Central memory CD8-positive, alpha-beta T cell (primary cell): ENCODE measurements around the gene RBPJL.
A peak's percentile ranks its signal among the peaks of the same experiment; 100 is the strongest.

Experiments used
- ATAC-seq: fragments of 150-1000 bp; cut with Tn5 transposase; replicated peaks from 2 replicates; pipeline ENCODE4 v1.10.0; 2022; ENCODE audit warnings: mild to moderate bottlenecking, moderate FRiP score, moderate number of reproducible peaks; ENCODE audit not compliant: poor library complexity, severe bottlenecking; ENCODE audit errors: extremely low read depth
- DNase-seq, 2 donors: peaks; one replicate each; pipeline ENCODE4 v3.0.0; 2021; ENCODE audit warnings: low spot score in 2 of 2
- H3K27ac Mint-ChIP-seq: one replicate; pipeline ENCODE4 v1.8.0; 2022; ENCODE audit warnings: low read depth, mild to moderate bottlenecking, moderate library complexity, mixed read lengths
- H3K27me3 Mint-ChIP-seq: one replicate; pipeline ENCODE4 v1.8.0; 2022; ENCODE audit warnings: mixed read lengths
- H3K36me3 Mint-ChIP-seq: one replicate; pipeline ENCODE4 v1.8.0; 2022; ENCODE audit warnings: mild to moderate bottlenecking, moderate library complexity, mixed read lengths; ENCODE audit not compliant: insufficient read depth
- H3K4me1 Mint-ChIP-seq: one replicate; pipeline ENCODE4 v1.8.0; 2022; ENCODE audit warnings: mixed read lengths
- H3K4me3 Mint-ChIP-seq: one replicate; pipeline ENCODE4 v1.8.0; 2022; ENCODE audit warnings: mild to moderate bottlenecking, moderate library complexity, mixed read lengths
- H3K9me3 Mint-ChIP-seq: one replicate; pipeline ENCODE4 v1.8.0; 2022; ENCODE audit warnings: mixed read lengths

RBPJL gene

GRCh38 chr20:45282700-45283550, 23.7 kb upstream of the RBPJL start:
- H3K36me3 Mint-ChIP-seq, result no peaks in the 10 kb centered on the region
- H3K4me1 Mint-ChIP-seq, result no peaks in the 10 kb centered on the region
- peaks cover 40% of the 10 kb centered on the region for H3K27me3 Mint-ChIP-seq
- H3K4me3 Mint-ChIP-seq, result no peak overlapping the region
- no peak for DNase-seq
- ATAC-seq, result no peak
- no peak overlapping the region for H3K27ac Mint-ChIP-seq
- no peaks in the 10 kb centered on the region for H3K9me3 Mint-ChIP-seq

DNA sequence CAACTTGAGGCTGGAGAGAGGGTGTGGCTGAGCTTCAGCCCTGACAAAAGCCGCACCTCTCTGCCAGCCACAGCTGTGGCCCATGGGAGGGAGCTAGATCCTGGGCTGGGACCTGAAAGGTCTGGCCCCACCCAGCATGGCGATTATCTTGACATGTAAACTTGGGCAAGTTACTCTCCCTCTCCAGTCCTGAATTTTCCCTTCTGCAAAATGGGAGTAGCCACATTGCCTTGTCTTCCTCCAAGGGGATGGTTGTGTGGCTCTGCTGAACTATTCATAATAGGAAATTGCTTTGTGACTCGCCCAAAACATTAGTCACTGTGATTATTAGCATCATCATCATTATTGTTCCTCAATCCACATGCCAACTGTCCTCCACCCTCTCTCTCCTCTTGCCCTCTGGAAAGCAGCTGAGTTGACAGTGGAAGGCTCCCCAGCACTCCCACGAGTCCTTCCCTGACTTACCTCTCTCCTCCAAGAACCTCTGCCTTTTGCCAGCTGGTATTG, 23.0 kb upstream of the RBPJL start:
- ATAC-seq (no peak), DNase-seq (no peak)
- Mint-ChIP-seq H3K4me3 (no peak overlapping the region), H3K9me3 (no peaks in the 10 kb centered on the region), H3K4me1 (no peaks in the 10 kb centered on the region), H3K27ac (no peak overlapping the region), H3K27me3 (peaks cover 34% of the 10 kb centered on the region), H3K36me3 (no peaks in the 10 kb centered on the region)

DNA sequence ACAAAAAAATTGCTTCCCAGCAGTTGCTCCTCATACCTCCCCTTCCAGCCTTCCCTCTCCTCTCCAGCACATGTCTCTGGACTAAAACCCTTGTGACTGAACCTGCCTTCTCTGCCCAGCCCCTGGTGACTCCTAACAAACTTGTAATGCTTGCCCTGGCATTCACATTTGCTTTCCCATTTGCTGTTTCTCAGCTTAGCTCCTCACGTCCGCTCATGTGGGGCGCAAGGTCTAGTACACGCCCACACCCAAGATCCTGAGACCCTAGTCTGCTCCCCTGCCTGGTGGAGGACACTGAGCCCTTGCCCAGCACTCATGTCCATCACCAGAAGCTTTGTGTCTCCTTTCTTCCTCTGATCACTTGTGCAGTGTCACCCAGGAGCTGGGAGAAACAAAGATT, 18.3 kb upstream of the RBPJL start:
- ATAC-seq (no peak), DNase-seq (no peak)
- Mint-ChIP-seq H3K27me3 (peaks cover 40% of the 10 kb centered on the region), H3K4me1 (peaks cover 14% of the 10 kb centered on the region), H3K4me3 (no peak overlapping the region), H3K9me3 (no peaks in the 10 kb centered on the region), H3K27ac (no peak overlapping the region), H3K36me3 (no peaks in the 10 kb centered on the region)

DNA sequence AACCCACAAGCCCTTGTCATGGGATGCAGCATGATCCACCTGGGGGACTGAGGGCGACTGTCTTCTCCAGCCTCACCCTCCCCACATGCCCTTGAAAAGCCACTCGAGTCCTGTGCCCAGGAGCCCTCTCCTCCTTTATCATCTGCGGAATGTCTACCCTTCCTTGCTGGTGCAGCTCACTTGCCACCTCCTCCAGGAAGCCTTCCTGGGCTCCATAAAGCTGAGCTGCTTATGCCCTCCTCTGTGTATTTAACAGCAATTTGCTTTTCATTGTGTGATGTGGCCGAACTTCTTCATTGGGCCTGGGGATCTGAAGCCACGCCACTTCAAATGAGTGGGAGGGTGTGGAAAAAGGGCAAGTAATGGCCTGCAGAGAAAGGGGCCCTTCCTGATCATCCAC, 17.8 kb upstream of the RBPJL start:
- H3K27me3 Mint-ChIP-seq, result peaks cover 40% of the 10 kb centered on the region
- ATAC-seq, result no peak

GRCh38 chr20:45289942-45290676, 16.5 kb upstream of the RBPJL start:
- Mint-ChIP-seq H3K9me3 (no peaks in the 10 kb centered on the region), H3K4me3 (no peak overlapping the region), H3K27me3 (peaks cover 38% of the 10 kb centered on the region), H3K4me1 (peaks cover 22% of the 10 kb centered on the region), H3K27ac (no peak overlapping the region), H3K36me3 (no peaks in the 10 kb centered on the region)
- ATAC-seq, result no peak
- DNase-seq, result no peak

More for the DNA sequence above, 17.8 kb upstream of the RBPJL start:
- H3K4me3 Mint-ChIP-seq, result no peak overlapping the region
- no peaks in the 10 kb centered on the region for H3K9me3 Mint-ChIP-seq
- no peak overlapping the region for H3K27ac Mint-ChIP-seq
- H3K4me1 Mint-ChIP-seq, result peaks cover 19% of the 10 kb centered on the region
- no peak for DNase-seq
- no peaks in the 10 kb centered on the region for H3K36me3 Mint-ChIP-seq

DNA sequence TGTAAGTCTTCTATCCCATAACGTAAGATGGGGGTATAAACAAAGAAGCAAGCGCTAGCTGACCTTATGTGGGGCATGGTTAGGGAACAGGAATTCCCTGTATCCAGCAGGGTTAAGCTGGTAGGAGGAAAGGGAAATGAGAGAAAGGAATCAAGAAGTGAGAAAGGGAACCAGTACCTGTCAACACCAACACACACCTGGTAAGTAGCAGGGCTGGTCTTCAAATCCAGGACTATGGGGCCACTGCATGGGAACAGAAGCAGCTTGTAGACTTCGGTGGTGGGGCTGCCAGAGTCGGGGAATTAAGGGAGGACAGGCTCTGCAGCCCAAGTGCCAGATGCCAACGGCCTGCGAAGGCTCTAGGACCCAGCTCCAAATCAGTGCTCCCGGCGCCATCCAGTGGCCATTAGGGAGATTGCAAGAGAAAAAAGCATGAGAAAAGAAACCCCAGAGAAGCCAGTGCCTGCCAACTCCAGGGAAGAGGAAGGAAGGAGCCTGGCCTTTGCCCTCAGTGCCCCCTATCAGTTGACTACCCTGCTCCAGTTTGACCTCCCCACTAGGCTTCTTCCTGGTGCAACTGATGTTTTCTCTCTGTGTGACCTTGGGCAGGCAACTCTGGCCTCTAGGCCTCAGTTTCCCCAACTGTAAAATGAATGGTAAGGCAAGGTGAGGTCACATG, 15.8 kb upstream of the RBPJL start:
- no peaks in the 10 kb centered on the region for H3K9me3 Mint-ChIP-seq
- peak; percentile 40 for ATAC-seq
- H3K36me3 Mint-ChIP-seq, result no peaks in the 10 kb centered on the region
- no peak overlapping the region for H3K27ac Mint-ChIP-seq
- H3K4me1 Mint-ChIP-seq, result peaks cover 22% of the 10 kb centered on the region
- no peak overlapping the region for H3K4me3 Mint-ChIP-seq
- DNase-seq, result peak; percentile 50 to 52
- peaks cover 38% of the 10 kb centered on the region for H3K27me3 Mint-ChIP-seq

DNA sequence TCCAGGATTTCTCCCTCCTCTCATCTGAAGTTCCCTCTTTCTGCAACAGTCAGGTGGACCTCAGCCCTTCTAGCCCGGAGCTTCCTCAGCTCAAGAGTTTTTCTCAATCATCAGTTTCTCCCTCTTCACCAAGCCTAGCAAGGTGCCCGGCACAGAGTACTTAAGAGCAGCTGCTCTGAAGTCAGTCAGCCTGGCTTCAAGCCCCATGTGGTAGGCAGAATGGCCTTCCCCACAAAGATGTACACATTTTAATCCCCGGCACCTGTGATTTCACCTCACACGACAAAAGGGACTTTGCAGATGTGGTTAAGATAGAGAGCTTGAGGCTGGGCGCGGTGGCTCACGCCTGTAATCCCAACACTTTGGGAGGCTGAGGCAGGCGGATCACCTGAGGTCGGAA, 15.1 kb upstream of the RBPJL start:
- no peak for DNase-seq
- H3K4me3 Mint-ChIP-seq, result no peak overlapping the region
- ATAC-seq, result no peak
- H3K36me3 Mint-ChIP-seq, result no peaks in the 10 kb centered on the region
- peaks cover 22% of the 10 kb centered on the region for H3K4me1 Mint-ChIP-seq
- H3K9me3 Mint-ChIP-seq, result no peaks in the 10 kb centered on the region
- no peak overlapping the region for H3K27ac Mint-ChIP-seq
- H3K27me3 Mint-ChIP-seq, result peaks cover 44% of the 10 kb centered on the region

GRCh38 chr20:45292343-45292742, 14.3 kb upstream of the RBPJL start:
- Mint-ChIP-seq H3K27me3 (peaks cover 48% of the 10 kb centered on the region), H3K27ac (no peak overlapping the region), H3K4me3 (peak overlapping the region; percentile 74), H3K4me1 (peaks cover 22% of the 10 kb centered on the region), H3K36me3 (no peaks in the 10 kb centered on the region), H3K9me3 (no peaks in the 10 kb centered on the region)
- ATAC-seq (no peak), DNase-seq (no peak)

- ATAC-seq, result peak; percentile 82
- DNase-seq, result peak; percentile 64 to 82
- H3K9me3 Mint-ChIP-seq, result no peaks in the 10 kb centered on the region
- peak overlapping the region; percentile 74 for H3K4me3 Mint-ChIP-seq
- peaks cover 48% of the 10 kb centered on the region for H3K27me3 Mint-ChIP-seq
- H3K27ac Mint-ChIP-seq, result no peak overlapping the region
- H3K4me1 Mint-ChIP-seq, result peaks cover 22% of the 10 kb centered on the region
- H3K36me3 Mint-ChIP-seq, result no peaks in the 10 kb centered on the region
These were observed 13.3 kb upstream of the RBPJL start for GRCh38 chr20:45293041-45294002.

- no peaks in the 10 kb centered on the region for H3K9me3 Mint-ChIP-seq
- ATAC-seq (no peak), DNase-seq (no peak)
- peaks cover 22% of the 10 kb centered on the region for H3K4me1 Mint-ChIP-seq
- H3K27me3 Mint-ChIP-seq, result peaks cover 48% of the 10 kb centered on the region
- peak overlapping the region; percentile 74 for H3K4me3 Mint-ChIP-seq
- no peaks in the 10 kb centered on the region for H3K36me3 Mint-ChIP-seq
- H3K27ac Mint-ChIP-seq, result no peak overlapping the region
These were observed 12.7 kb upstream of the RBPJL start for GRCh38 chr20:45294003-45294368.

GRCh38 chr20:45294659-45295058, 12.0 kb upstream of the RBPJL start:
- H3K27me3 Mint-ChIP-seq, result peaks cover 48% of the 10 kb centered on the region
- no peak overlapping the region for H3K4me3 Mint-ChIP-seq
- no peak overlapping the region for H3K27ac Mint-ChIP-seq
- H3K9me3 Mint-ChIP-seq, result no peaks in the 10 kb centered on the region
- H3K36me3 Mint-ChIP-seq, result no peaks in the 10 kb centered on the region
- ATAC-seq (no peak), DNase-seq (no peak)
- peaks cover 22% of the 10 kb centered on the region for H3K4me1 Mint-ChIP-seq
